ENCODE data around the gene NTN1. TPM values are rescaled to one million over a fixed set of nuclear protein-coding genes. Genes with fewer than 3 reads are reported as not detected.
"Not testable (repeated sequence)": the region's sequence is repeated elsewhere in the genome, so short reads cannot be mapped to it uniquely, and the experiment has no call there.

The NTN1 gene
- total RNA-seq, 2 experiments from 2014 or later, result 0.29 to 0.31 TPM

DNA sequence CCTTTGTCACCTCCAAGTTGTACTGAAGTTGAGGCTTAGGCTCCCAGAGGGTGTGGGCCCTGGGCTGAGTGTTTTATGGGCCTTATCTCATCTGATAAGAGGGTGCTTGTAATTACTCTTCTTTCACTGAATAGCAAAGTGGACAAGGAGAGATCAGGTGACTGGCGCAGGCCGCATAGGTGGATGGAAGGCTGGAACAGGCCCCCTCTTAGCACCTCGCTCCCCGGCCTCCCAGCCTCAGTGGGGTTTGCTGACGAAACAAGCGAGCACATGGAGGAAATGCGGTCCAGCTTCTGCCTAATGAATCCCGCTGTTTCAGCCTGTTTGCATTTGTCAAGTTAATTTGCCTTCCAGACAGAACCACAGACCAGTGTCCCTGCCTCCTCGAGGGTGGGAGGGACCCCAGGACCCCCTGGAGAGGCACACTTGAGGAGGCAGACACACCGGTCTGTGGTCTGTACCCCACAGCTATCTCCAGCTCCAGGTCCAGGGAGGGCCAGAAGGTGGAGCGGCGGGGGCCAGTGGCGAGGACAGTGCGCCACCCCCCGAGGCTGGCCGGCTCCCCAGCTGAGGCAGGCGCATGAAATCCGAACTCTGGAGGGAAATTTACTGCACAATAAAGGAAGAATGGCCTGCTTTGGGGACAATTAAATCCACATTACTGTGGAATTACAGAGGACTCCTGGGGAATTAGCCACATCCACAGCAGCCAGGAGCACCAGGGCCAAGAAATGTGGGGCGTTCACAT is 123.4 kb downstream of the NTN1 start:
- ChIA-PET CTCF (no interaction called here), POLR2A (no interaction called here)
- DNase-seq, result no peak
- Mint-ChIP-seq H3K27me3 (peaks cover 4% of the 10 kb centered on the region), H3K36me3 (no peaks in the 10 kb centered on the region), H3K4me1 (ENCODE audit: low read depth) (no peaks in the 10 kb centered on the region), H3K27ac (no peak overlapping the region), H3K4me3 (no peak overlapping the region), H3K9me3 (no peaks in the 10 kb centered on the region)
- intact Hi-C loops (cut with micrococcal nuclease), result no loop called here

GRCh38 chr17:9146064-9146463 is 124.8 kb downstream of the NTN1 start:
- CTCF ChIA-PET, result no interaction called here
- Mint-ChIP-seq H3K4me1 (ENCODE audit: low read depth) (no peaks in the 10 kb centered on the region), H3K27ac (no peak overlapping the region), H3K36me3 (no peaks in the 10 kb centered on the region), H3K4me3 (no peak overlapping the region), H3K27me3 (peaks cover 4% of the 10 kb centered on the region), H3K9me3 (no peaks in the 10 kb centered on the region)
- DNase-seq, result no peak
- intact Hi-C loops (cut with micrococcal nuclease), result no loop called here
- POLR2A ChIA-PET, result no interaction called here

GRCh38 chr17:9148905-9149525 is 127.7 kb downstream of the NTN1 start:
- Mint-ChIP-seq H3K4me3 (no peak overlapping the region), H3K4me1 (ENCODE audit: low read depth) (no peaks in the 10 kb centered on the region), H3K27me3 (peaks cover 4% of the 10 kb centered on the region), H3K27ac (no peak overlapping the region), H3K36me3 (no peaks in the 10 kb centered on the region), H3K9me3 (no peaks in the 10 kb centered on the region)
- intact Hi-C loops (cut with micrococcal nuclease), result no loop called here
- no peak for DNase-seq
- ChIA-PET POLR2A (no interaction called here), CTCF (no interaction called here)

DNA sequence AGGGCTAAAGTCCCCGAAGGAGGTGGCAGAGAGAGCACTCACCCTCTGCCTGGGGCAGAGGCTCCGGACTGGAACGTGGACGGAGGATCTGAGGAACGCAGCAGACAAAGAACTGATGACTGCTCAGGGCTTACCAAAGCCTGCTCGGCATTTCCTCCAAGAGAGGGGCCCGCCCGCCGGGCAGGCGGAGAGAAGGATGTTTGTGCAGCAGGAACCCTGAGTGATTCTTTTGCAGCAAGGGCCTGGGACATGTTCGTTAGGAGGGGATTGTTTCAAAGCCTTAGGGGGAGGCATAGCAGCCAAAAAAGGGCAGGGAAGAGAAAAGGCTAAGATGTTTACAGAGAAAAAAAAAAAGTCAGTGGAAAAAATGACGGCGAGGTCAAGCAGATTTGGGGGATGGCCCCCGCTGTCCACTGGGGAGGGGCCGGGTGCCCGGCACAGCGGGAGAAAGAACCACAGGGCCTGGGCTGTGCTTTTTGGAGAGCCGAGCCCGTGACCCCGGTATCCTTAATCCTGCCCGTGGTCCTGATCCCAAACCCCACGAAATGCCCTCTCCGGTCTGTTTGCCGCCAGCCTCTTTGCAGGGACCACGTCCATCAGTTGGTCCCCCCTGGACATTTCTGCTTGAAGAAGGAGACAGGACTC is 129.3 kb downstream of the NTN1 start:
- CTCF ChIA-PET, result no interaction called here
- H3K36me3 Mint-ChIP-seq, result no peaks in the 10 kb centered on the region

GRCh38 chr17:9151091-9151490 is 129.8 kb downstream of the NTN1 start:
- Mint-ChIP-seq H3K27me3 (peaks cover 4% of the 10 kb centered on the region), H3K4me3 (no peak overlapping the region), H3K27ac (no peak overlapping the region), H3K4me1 (ENCODE audit: low read depth) (no peaks in the 10 kb centered on the region), H3K9me3 (no peaks in the 10 kb centered on the region), H3K36me3 (no peaks in the 10 kb centered on the region)
- ChIA-PET CTCF (no interaction called here), POLR2A (no interaction called here)
- intact Hi-C loops (cut with micrococcal nuclease), result no loop called here
- no peak for DNase-seq

More for the DNA sequence above, 129.3 kb downstream of the NTN1 start:
- POLR2A ChIA-PET, result no interaction called here
- Mint-ChIP-seq H3K9me3 (no peaks in the 10 kb centered on the region), H3K4me3 (no peak overlapping the region), H3K27me3 (peaks cover 4% of the 10 kb centered on the region), H3K4me1 (ENCODE audit: low read depth) (no peaks in the 10 kb centered on the region), H3K27ac (no peak overlapping the region)
- intact Hi-C loops (cut with micrococcal nuclease), result no loop called here
- DNase-seq, result no peak

GRCh38 chr17:9151740-9152139 is 130.4 kb downstream of the NTN1 start:
- H3K4me3 Mint-ChIP-seq; DNase-seq; H3K4me1 Mint-ChIP-seq (ENCODE audit: low read depth); CTCF ChIA-PET; H3K27ac Mint-ChIP-seq; intact Hi-C loops (cut with micrococcal nuclease); H3K36me3 Mint-ChIP-seq; POLR2A ChIA-PET; H3K27me3 Mint-ChIP-seq; H3K9me3 Mint-ChIP-seq: not testable (repeated sequence)

GRCh38 chr17:9158544-9159452 is 137.5 kb downstream of the NTN1 start:
- H3K4me1 Mint-ChIP-seq (ENCODE audit: low read depth), result no peaks in the 10 kb centered on the region
- H3K27ac Mint-ChIP-seq, result no peak overlapping the region
- H3K27me3 Mint-ChIP-seq, result peaks cover 5% of the 10 kb centered on the region
- H3K36me3 Mint-ChIP-seq, result no peaks in the 10 kb centered on the region
- no peak for DNase-seq
- no peak overlapping the region for H3K4me3 Mint-ChIP-seq
- intact Hi-C loops (cut with micrococcal nuclease), result no loop called here
- peaks cover 7% of the 10 kb centered on the region for H3K9me3 Mint-ChIP-seq
- ChIA-PET POLR2A (no interaction called here), CTCF (interaction anchor here (0.7 kb wide), 1 partner anchor 220 kb away, joined by 3 read pairs; no protein-coding TSS in a partner anchor)

GRCh38 chr17:9162275-9162985 is 141.1 kb downstream of the NTN1 start:
- Mint-ChIP-seq H3K27ac (no peak overlapping the region), H3K27me3 (peaks cover 5% of the 10 kb centered on the region), H3K9me3 (peaks cover 7% of the 10 kb centered on the region), H3K4me3 (no peak overlapping the region), H3K4me1 (ENCODE audit: low read depth) (no peaks in the 10 kb centered on the region), H3K36me3 (no peaks in the 10 kb centered on the region)
- ChIA-PET CTCF (no interaction called here), POLR2A (no interaction called here)
- no peak for DNase-seq
- intact Hi-C loops (cut with micrococcal nuclease), result no loop called here

DNA sequence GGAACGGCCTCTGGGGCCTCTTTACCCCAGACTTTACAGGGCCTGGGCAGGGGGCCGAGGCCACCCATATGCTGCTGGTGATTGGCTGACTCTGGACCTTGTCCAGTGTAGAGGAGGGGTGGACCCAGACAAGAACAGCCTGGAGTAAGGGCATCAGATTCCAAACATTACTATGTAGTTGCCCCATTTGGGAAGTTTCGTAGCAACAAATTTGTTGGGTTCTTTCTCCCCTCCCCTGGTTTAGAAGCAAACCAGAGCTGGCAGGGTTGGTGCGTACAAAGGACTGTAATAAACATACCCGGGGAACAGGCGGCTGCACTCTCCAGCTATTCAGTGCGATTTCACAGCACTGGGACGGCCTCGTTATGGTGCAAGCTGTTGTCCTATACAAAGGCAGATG is 145.5 kb downstream of the NTN1 start:
- intact Hi-C loops (cut with micrococcal nuclease), result no loop called here
- no peaks in the 10 kb centered on the region for H3K4me1 Mint-ChIP-seq (ENCODE audit: low read depth)

DNA sequence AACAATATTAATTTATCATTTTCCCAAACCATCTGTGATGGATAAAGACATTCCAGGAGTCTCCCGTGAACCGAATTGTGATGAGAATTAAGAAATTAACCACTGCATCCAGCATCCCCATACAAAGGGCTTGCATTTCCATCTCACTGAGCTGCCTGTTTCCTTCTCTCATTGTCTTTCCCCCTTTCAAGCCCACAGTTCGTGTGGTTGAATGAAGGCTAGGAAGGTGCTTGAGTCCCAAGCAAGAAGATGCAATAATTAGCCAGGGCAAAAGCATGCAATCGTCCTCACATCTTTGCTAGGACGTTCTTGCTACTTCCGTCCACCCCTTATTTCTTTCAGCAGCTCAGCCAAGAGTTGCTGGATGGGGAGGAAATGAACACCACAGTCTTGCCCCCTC is 146.1 kb downstream of the NTN1 start:
- no peaks in the 10 kb centered on the region for H3K4me1 Mint-ChIP-seq (ENCODE audit: low read depth)
- H3K27me3 Mint-ChIP-seq, result peaks cover 10% of the 10 kb centered on the region
- H3K9me3 Mint-ChIP-seq, result no peaks in the 10 kb centered on the region
- H3K36me3 Mint-ChIP-seq, result no peaks in the 10 kb centered on the region
- no peak for DNase-seq
- no peak overlapping the region for H3K4me3 Mint-ChIP-seq
- ChIA-PET CTCF (no interaction called here), POLR2A (no interaction called here)
- intact Hi-C loops (cut with micrococcal nuclease), result no loop called here
- H3K27ac Mint-ChIP-seq, result no peak overlapping the region

More for the DNA sequence above, 145.5 kb downstream of the NTN1 start:
- Mint-ChIP-seq H3K36me3 (no peaks in the 10 kb centered on the region), H3K4me3 (no peak overlapping the region), H3K27ac (no peak overlapping the region), H3K9me3 (no peaks in the 10 kb centered on the region), H3K27me3 (peaks cover 9% of the 10 kb centered on the region)
- CTCF ChIA-PET, result no interaction called here
- no peak for DNase-seq
- POLR2A ChIA-PET, result no interaction called here

GRCh38 chr17:9169116-9169515 is 147.8 kb downstream of the NTN1 start:
- POLR2A ChIA-PET, result no interaction called here
- no peaks in the 10 kb centered on the region for H3K9me3 Mint-ChIP-seq

GRCh38 chr17:9170336-9170735 is 149.0 kb downstream of the NTN1 start:
- DNase-seq, result no peak
- no peaks in the 10 kb centered on the region for H3K9me3 Mint-ChIP-seq
- ChIA-PET CTCF (no interaction called here), POLR2A (no interaction called here)
- peaks cover 10% of the 10 kb centered on the region for H3K27me3 Mint-ChIP-seq
- no peaks in the 10 kb centered on the region for H3K36me3 Mint-ChIP-seq
- no peaks in the 10 kb centered on the region for H3K4me1 Mint-ChIP-seq (ENCODE audit: low read depth)
- H3K4me3 Mint-ChIP-seq, result no peak overlapping the region
- no peak overlapping the region for H3K27ac Mint-ChIP-seq
- intact Hi-C loops (cut with micrococcal nuclease), result no loop called here

More at GRCh38 chr17:9169116-9169515, 147.8 kb downstream of the NTN1 start:
- DNase-seq, result no peak
- Mint-ChIP-seq H3K4me3 (no peak overlapping the region), H3K36me3 (no peaks in the 10 kb centered on the region), H3K4me1 (ENCODE audit: low read depth) (no peaks in the 10 kb centered on the region), H3K27ac (no peak overlapping the region), H3K27me3 (peaks cover 10% of the 10 kb centered on the region)
- intact Hi-C loops (cut with micrococcal nuclease), result no loop called here
- CTCF ChIA-PET, result no interaction called here

Measured in activated CD4-positive, alpha-beta memory T cell treated with anti-CD3 and anti-CD28 coated beads for 36 hours (primary cell).